Measurements from ENCODE around the gene DNMT3L.
"Not testable (repeated sequence)": the region's sequence is repeated elsewhere in the genome, so short reads cannot be mapped to it uniquely, and the experiment has no call there.

DNMT3L gene

GRCh38 chr21:44223334-44223733 lies 38.4 kb downstream of the DNMT3L start:
- DNase-seq (ENCODE audit: extremely low read depth, insufficient read length); H3K27me3 ChIP-seq (replicated peaks; ENCODE audit: control insufficient read depth, insufficient read depth, low read length); H3K36me3 ChIP-seq (ENCODE audit: control insufficient read depth, insufficient read depth, low read length); H3K4me3 ChIP-seq (replicated peaks; ENCODE audit: low read depth, low read length): not testable (repeated sequence)

GRCh38 chr21:44220674-44221073 lies 41.0 kb downstream of the DNMT3L start:
- not testable (repeated sequence) for H3K36me3 ChIP-seq (ENCODE audit: control insufficient read depth, insufficient read depth, low read length); H3K27me3 ChIP-seq (replicated peaks; ENCODE audit: control insufficient read depth, insufficient read depth, low read length)

GRCh38 chr21:44218461-44218860 lies 43.2 kb downstream of the DNMT3L start:
- not testable (repeated sequence) for H3K27me3 ChIP-seq (replicated peaks; ENCODE audit: control insufficient read depth, insufficient read depth, low read length); H3K36me3 ChIP-seq (ENCODE audit: control insufficient read depth, insufficient read depth, low read length); DNase-seq (ENCODE audit: extremely low read depth, insufficient read length); H3K4me3 ChIP-seq (replicated peaks; ENCODE audit: low read depth, low read length)

More at GRCh38 chr21:44220674-44221073, 41.0 kb downstream of the DNMT3L start:
- not testable (repeated sequence) for DNase-seq (ENCODE audit: extremely low read depth, insufficient read length); H3K4me3 ChIP-seq (replicated peaks; ENCODE audit: low read depth, low read length)

GRCh38 chr21:44211978-44212377 lies 49.7 kb downstream of the DNMT3L start:
- not testable (repeated sequence) for DNase-seq (ENCODE audit: extremely low read depth, insufficient read length); H3K36me3 ChIP-seq (ENCODE audit: control insufficient read depth, insufficient read depth, low read length); H3K27me3 ChIP-seq (replicated peaks; ENCODE audit: control insufficient read depth, insufficient read depth, low read length); H3K4me3 ChIP-seq (replicated peaks; ENCODE audit: low read depth, low read length)

GRCh38 chr21:44211574-44211973 lies 50.1 kb downstream of the DNMT3L start:
- DNase-seq (ENCODE audit: extremely low read depth, insufficient read length); H3K4me3 ChIP-seq (replicated peaks; ENCODE audit: low read depth, low read length); H3K36me3 ChIP-seq (ENCODE audit: control insufficient read depth, insufficient read depth, low read length); H3K27me3 ChIP-seq (replicated peaks; ENCODE audit: control insufficient read depth, insufficient read depth, low read length): not testable (repeated sequence)

- DNase-seq (ENCODE audit: extremely low read depth, insufficient read length); H3K27me3 ChIP-seq (replicated peaks; ENCODE audit: control insufficient read depth, insufficient read depth, low read length); H3K4me3 ChIP-seq (replicated peaks; ENCODE audit: low read depth, low read length); H3K36me3 ChIP-seq (ENCODE audit: control insufficient read depth, insufficient read depth, low read length): not testable (repeated sequence)
These were observed 53.6 kb downstream of the DNMT3L start for GRCh38 chr21:44207860-44208646.

GRCh38 chr21:44206698-44207676 lies 54.7 kb downstream of the DNMT3L start:
- H3K27me3 ChIP-seq (replicated peaks; ENCODE audit: control insufficient read depth, insufficient read depth, low read length); H3K4me3 ChIP-seq (replicated peaks; ENCODE audit: low read depth, low read length): not testable (repeated sequence)

GRCh38 chr21:44206187-44206586 lies 55.5 kb downstream of the DNMT3L start:
- H3K4me3 ChIP-seq (replicated peaks; ENCODE audit: low read depth, low read length); H3K27me3 ChIP-seq (replicated peaks; ENCODE audit: control insufficient read depth, insufficient read depth, low read length); DNase-seq (ENCODE audit: extremely low read depth, insufficient read length); H3K36me3 ChIP-seq (ENCODE audit: control insufficient read depth, insufficient read depth, low read length): not testable (repeated sequence)

More at GRCh38 chr21:44206698-44207676, 54.7 kb downstream of the DNMT3L start:
- not testable (repeated sequence) for DNase-seq (ENCODE audit: extremely low read depth, insufficient read length); H3K36me3 ChIP-seq (ENCODE audit: control insufficient read depth, insufficient read depth, low read length)

GRCh38 chr21:44202590-44203299 lies 59.0 kb downstream of the DNMT3L start:
- not testable (repeated sequence) for DNase-seq (ENCODE audit: extremely low read depth, insufficient read length); H3K27me3 ChIP-seq (replicated peaks; ENCODE audit: control insufficient read depth, insufficient read depth, low read length); H3K4me3 ChIP-seq (replicated peaks; ENCODE audit: low read depth, low read length); H3K36me3 ChIP-seq (ENCODE audit: control insufficient read depth, insufficient read depth, low read length)

- H3K4me3 ChIP-seq (replicated peaks; ENCODE audit: low read depth, low read length); H3K27me3 ChIP-seq (replicated peaks; ENCODE audit: control insufficient read depth, insufficient read depth, low read length); DNase-seq (ENCODE audit: extremely low read depth, insufficient read length); H3K36me3 ChIP-seq (ENCODE audit: control insufficient read depth, insufficient read depth, low read length): not testable (repeated sequence)
These were observed 61.7 kb downstream of the DNMT3L start for GRCh38 chr21:44199997-44200396.

All from GM06990 (cell line).